WERI-Rb-1 (cell line): ENCODE results near the gene OPRM1.

Experiments used
- DNase-seq: peaks from one replicate; pipeline ENCODE4 v3.0.0-alpha.2; 2020
- H3K27ac ChIP-seq: fragments of 250-450 bp; sonication (Bioruptor Pico); 2 replicates; pipeline ENCODE4 v1.5.1; 2020; ENCODE audit warnings: mild to moderate bottlenecking, moderate library complexity
- H3K27me3 ChIP-seq: fragments of 250-450 bp; sonication (Bioruptor Pico); 2 replicates; pipeline ENCODE4 v1.5.1; 2021; ENCODE audit warnings: mild to moderate bottlenecking, low read depth, moderate library complexity; ENCODE audit not compliant: insufficient read depth, severe bottlenecking
- H3K36me3 ChIP-seq: fragments of 250-450 bp; sonication (Bioruptor Pico); 2 replicates; pipeline ENCODE4 v1.5.1; 2020; ENCODE audit warnings: mild to moderate bottlenecking, moderate library complexity
- H3K4me3 ChIP-seq: 2 replicates; pipeline ENCODE4 v1.5.1; 2011; ENCODE audit warnings: low read depth, mild to moderate bottlenecking, control low read depth, low read length
- H3K9me3 ChIP-seq: fragments of 250-450 bp; sonication (Bioruptor Pico); 2 replicates; pipeline ENCODE4 v1.5.1; 2021; ENCODE audit warnings: mild to moderate bottlenecking, moderate library complexity; ENCODE audit not compliant: severe bottlenecking
- TF ChIP-seq, protein P1 (sequence below): IDR thresholded peaks from 2 replicates; pipeline ENCODE4 v1.5.1; 2011; ENCODE audit warnings: low read depth, mild to moderate bottlenecking, control low read depth, inconsistent platforms, low read length

Gene OPRM1

DNA sequence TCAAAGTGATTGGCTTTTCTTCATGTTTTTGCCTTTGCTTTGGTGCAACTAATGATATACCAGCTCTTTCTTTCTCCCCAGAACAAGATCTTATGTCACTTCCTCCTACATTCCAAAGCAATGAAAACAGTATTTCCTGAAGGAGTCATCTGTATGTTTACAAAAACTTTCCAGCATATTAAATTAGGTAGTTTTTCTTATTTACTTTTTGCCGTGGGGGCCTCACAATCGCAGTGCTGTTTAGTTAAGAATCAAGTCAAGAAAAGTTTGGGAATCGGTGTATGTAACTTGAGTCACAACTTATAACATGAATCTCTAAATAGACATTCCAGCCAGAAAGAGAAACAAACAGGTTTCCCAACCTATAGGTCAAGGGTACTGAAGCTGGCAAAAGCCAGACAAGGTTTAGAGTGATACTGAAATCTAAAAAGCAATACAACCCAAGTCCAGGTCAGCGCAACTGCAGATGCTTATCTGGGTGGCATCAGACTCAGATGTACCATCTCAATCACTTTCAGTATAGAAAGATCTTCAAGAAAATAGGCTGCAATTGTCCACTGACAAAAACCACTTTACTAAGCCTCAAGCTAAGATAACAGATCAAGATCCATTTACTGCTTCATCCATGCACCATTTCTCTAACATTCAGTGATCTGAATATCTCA lies 253.9 kb downstream of the OPRM1 start:
- H3K27me3 ChIP-seq = no peaks in the 10 kb centered on the region
- TF ChIP-seq, protein P1, sequence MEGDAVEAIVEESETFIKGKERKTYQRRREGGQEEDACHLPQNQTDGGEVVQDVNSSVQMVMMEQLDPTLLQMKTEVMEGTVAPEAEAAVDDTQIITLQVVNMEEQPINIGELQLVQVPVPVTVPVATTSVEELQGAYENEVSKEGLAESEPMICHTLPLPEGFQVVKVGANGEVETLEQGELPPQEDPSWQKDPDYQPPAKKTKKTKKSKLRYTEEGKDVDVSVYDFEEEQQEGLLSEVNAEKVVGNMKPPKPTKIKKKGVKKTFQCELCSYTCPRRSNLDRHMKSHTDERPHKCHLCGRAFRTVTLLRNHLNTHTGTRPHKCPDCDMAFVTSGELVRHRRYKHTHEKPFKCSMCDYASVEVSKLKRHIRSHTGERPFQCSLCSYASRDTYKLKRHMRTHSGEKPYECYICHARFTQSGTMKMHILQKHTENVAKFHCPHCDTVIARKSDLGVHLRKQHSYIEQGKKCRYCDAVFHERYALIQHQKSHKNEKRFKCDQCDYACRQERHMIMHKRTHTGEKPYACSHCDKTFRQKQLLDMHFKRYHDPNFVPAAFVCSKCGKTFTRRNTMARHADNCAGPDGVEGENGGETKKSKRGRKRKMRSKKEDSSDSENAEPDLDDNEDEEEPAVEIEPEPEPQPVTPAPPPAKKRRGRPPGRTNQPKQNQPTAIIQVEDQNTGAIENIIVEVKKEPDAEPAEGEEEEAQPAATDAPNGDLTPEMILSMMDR = no peak
- no peaks in the 10 kb centered on the region for H3K36me3 ChIP-seq
- no peak for DNase-seq
- H3K27ac ChIP-seq = no peak overlapping the region
- H3K4me3 ChIP-seq = no peak overlapping the region
- no peaks in the 10 kb centered on the region for H3K9me3 ChIP-seq

DNA sequence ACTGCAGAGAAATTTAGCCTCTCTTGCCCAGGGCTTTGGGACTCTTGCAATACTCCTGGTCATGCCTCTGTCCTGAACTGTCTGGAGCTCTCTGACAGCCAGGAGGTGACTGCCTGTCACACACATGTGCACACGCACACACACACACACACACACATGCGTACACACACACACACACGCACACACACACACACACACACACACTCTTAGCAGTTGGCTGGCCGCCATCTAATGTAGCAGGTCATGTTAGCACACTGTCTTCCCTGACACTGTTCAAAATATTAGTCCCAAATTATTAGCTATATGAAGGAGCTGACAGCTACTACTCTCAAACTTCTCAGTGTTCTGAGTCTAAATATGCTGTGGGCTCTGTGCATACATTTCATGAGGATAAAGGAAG lies 256.7 kb downstream of the OPRM1 start:
- no peak overlapping the region for H3K27ac ChIP-seq
- no peaks in the 10 kb centered on the region for H3K27me3 ChIP-seq
- H3K4me3 ChIP-seq = no peak overlapping the region
- H3K36me3 ChIP-seq = no peaks in the 10 kb centered on the region
- DNase-seq = no peak
- TF ChIP-seq, protein P1 = no peak
- H3K9me3 ChIP-seq = no peaks in the 10 kb centered on the region
